Measurements from ENCODE around the gene ESYT3.

Gene ESYT3, protein sequence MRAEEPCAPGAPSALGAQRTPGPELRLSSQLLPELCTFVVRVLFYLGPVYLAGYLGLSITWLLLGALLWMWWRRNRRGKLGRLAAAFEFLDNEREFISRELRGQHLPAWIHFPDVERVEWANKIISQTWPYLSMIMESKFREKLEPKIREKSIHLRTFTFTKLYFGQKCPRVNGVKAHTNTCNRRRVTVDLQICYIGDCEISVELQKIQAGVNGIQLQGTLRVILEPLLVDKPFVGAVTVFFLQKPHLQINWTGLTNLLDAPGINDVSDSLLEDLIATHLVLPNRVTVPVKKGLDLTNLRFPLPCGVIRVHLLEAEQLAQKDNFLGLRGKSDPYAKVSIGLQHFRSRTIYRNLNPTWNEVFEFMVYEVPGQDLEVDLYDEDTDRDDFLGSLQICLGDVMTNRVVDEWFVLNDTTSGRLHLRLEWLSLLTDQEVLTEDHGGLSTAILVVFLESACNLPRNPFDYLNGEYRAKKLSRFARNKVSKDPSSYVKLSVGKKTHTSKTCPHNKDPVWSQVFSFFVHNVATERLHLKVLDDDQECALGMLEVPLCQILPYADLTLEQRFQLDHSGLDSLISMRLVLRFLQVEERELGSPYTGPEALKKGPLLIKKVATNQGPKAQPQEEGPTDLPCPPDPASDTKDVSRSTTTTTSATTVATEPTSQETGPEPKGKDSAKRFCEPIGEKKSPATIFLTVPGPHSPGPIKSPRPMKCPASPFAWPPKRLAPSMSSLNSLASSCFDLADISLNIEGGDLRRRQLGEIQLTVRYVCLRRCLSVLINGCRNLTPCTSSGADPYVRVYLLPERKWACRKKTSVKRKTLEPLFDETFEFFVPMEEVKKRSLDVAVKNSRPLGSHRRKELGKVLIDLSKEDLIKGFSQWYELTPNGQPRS

DNA sequence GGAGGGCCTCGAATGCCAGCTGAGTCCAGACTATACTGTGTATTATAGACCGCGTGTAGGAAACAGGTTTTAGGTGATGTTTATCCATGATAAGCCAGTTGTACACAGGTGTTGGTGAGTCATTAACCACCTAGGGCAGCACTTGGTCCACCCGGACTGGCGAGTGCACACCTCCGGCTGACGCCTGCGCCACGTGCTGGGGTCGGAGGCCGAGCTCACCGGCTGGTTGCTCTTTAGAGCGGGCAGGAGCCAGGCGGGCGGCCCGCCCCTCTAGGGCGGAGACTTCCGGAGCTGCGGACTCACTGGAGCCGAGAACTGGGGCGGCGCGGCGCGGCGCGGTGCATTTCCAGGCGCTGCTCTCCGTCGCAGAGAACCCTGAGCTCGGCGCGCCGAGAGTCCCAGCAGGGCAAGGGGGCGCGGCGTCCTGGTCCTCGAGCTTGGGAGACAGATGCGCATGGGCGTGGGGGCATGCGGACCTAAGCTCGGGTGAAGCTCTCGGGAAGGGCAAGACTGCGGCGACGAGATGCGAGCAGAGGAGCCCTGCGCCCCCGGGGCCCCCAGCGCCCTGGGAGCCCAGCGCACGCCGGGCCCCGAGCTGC is at the start of gene ESYT3:
TSS of gene ESYT3 (plus strand) at position 341 of the 599 bp plus-strand sequence. CDS start at position 524, 183 bp downstream.
- DNase-seq = no peak

DNA sequence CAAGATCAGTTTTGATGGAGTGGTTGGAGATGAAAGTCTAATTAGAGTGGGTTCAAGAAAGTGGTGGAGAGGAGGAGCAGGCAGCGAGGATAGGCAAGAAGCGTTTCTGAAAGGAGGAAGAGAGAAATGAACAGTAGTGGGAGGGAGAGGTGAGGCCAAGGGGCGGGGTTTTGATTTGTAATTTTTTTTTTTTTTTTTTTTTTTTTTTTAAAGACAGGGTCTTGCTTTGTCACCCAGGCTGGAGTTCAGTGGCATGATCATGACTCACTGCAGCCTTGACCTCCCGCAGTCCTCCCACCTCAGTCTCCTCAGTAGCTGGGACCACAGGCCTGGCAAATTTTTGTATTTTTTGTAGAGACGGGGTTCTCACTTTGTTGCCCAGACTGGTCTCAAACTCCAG is 49.4 kb upstream of the ESYT3 start:
- DNase-seq = no peak

DNA sequence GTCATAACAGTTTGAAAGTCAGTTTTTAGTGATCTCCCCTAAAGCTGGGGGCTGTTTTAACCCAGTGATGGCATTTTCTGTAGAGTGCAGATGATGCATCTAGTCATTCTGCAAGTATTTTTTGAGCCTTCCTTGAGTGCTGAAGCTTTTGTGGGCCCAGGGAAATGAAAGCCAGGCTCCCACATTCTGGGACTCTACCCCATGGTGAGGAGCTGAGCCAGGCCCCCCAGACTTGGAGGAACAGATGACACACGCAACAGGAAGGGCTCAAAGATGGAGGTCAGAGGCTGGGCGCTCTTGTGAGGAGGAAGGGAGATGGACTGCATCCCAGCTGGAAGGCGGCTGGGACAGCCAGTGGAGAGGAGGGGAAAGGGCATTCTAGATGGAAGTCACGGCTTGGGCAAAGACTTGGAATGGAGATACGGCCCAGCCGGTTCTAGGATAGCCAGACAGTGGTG is 45.2 kb upstream of the ESYT3 start:
- DNase-seq = no peak

DNA sequence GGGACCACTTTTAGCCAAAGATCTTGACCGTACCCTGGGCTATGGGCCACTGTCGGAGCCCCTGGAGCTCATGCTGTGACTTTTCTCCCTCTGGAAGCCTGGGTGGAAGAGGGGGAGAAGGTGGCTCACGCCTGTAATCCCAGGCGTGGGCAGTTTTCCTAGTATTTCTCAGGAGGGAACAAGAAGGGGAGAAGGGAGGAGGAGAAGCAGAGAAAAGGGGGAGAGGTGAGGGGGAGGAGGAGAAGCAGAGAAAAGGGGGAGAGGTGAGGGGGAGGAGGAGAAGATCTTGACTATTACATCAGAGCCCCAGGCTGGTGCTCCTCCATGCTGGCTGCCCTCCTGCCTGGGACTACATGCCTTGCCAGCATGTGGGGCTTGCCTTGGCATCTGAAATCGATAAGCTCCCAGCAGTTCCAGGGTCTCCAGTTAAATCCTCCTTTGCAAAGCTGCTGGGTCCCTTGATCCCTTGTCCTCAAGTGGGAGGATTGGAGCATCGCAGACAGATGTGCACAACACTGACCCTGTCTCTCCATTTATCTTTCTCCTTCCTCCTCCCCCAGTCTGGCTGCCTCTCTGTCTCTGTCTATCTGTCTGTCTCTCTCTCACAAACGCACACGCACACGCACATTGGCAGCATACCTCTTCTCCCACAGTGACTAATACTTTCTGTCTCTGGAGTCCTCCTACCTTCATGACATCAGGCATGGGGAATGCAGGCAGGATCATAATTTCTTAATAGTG is 44.4 kb upstream of the ESYT3 start:
- DNase-seq = no peak

DNA sequence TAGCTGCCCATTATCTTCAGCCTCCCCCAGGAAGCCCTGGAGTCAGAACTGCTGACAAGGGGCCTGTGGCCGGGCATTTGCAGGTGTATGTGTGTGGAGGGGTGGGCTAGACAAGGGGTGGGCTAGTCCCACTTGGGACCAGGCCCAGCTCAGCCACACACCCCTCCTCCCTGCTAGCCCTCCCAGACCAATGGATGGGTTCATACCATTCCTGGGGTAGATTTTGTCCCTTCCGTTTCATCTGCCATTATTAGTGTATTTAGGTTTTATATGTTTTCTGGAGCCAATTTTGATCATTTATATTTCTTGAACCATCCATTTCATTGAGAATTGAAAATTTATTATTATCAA is 43.9 kb upstream of the ESYT3 start:
- DNase-seq = no peak

DNA sequence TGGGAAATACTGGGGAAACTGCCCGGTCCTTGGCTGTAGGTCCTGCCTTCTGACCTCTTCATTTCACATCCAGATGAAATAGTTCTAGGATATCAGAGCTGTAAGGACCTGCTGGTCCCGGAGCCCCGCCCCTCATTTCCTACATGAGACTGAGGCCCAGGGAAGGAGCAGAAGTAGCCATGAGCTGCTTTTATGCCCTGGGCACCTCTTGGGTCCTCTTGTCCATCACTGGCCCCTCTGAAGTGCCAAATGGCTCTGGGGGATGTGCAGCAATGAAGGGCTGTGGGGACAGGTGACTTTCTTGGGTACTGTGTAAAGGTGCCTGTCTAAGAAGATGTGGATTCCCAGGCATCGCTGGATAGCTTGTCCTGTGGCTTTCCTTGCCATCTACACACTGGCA is 40.3 kb upstream of the ESYT3 start:
- no peak for DNase-seq

DNA sequence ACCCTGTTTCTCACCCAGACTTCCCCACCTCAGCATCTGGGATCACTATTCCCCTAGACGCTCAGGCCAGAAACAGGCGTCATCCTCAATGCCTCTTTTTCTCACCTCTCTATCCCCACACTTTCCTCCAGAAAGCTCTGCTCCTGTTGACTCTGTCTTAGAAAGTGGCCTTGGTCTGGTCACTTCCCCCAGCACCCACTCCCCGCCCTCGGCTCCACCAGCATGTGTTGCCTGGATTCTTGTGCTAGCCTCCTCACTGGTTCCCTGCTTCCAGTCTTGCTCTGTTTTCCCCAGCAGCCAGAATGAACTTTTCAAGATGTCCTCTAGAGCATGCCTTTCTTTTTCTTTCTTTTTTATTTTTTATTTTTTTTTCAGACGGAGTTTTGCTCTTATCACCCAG is 39.7 kb upstream of the ESYT3 start:
- DNase-seq = no peak

DNA sequence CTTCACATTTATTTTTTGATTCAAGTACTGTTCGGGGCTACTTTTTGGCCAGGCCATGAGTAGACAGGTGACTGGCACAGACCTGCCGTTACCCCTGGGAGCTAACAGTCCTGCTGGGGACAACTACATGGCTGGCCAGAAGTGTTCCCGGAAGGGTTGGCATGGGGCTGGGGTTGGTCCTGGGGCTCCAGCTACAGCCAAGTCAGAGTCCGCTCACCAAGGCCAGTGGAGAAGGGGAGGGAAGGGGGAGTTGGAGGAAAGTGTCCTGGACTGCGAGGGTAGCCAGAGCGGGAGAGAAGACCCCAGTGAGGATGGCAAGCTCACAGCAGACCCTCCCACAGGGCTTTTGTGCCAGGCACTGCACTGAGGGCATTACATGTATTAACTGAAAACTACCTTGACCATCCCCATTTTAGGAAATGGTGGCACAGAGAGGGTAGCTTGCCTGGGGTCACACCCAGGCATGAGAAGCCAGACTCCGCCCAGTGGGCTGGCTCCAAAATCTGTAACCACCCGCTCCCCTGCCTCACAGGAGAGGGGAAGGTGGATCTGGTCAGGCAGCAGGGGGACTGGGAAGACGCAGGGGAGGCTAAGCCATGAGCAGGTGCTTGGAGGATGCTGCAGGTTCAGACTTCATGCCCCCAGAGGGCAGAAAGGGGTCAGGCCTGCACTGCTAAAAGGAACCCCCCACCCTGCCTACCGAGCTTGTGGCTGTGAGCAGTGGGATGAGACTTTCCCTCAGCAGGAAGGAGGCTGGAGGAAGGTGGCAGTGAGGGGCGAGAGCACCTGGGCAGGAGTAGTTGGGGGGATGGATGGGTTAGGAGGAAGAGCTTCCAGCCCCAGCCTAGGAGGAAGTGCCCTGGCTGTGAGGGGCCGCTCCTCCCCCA is 38.3 kb upstream of the ESYT3 start:
- no peak for DNase-seq

DNA sequence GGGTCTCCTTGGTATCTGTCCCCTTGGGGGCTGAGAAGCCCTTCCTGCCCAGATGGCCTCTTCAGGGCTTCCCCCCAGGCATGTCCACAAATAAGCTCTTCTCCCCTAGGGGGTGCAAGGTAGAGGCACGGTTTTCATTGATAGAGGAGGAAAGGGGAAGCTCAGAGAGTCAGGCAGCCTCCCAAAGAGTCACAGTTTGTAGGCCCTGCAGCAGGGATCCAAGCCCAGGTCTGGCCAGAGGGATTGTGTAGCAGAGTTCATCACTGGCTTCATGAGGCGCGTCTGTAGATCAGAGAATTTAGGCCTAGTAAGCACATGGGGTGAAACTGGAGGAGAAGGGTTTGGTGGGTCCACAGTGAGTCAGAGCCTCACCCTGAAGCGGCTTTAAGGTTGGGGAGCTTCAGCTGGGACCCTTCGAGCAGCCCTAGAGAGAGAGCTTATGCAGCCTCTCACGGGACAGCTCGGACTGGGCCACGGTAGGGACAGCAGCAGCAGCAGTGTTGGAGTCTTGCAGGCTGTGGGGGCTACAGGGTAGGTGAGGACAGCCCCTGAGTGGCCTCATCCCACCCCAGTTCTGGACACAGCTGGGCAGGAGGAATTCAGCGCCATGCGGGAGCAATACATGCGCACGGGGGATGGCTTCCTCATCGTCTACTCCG is 37.5 kb upstream of the ESYT3 start:
- no peak for DNase-seq

DNA sequence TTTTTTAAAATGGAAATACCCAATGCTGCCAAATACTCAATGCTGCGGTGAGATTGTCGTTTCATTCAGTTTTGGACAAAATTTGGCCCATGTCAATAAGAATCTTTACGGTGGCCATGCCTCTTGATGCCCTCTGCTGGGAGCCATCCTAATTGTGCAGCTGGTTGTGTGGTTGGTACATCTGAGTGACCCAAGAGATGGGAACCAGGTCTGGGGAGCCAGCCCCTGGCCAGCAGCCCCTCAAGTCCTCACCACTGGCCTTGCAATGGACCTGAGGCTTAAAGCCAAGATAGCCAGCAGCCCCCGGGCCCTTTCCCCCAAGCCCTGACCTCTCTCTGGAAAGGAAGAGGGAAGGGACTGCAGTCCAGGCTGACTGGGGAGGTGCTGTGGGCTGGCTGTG is 36.4 kb upstream of the ESYT3 start:
- no peak for DNase-seq

DNA sequence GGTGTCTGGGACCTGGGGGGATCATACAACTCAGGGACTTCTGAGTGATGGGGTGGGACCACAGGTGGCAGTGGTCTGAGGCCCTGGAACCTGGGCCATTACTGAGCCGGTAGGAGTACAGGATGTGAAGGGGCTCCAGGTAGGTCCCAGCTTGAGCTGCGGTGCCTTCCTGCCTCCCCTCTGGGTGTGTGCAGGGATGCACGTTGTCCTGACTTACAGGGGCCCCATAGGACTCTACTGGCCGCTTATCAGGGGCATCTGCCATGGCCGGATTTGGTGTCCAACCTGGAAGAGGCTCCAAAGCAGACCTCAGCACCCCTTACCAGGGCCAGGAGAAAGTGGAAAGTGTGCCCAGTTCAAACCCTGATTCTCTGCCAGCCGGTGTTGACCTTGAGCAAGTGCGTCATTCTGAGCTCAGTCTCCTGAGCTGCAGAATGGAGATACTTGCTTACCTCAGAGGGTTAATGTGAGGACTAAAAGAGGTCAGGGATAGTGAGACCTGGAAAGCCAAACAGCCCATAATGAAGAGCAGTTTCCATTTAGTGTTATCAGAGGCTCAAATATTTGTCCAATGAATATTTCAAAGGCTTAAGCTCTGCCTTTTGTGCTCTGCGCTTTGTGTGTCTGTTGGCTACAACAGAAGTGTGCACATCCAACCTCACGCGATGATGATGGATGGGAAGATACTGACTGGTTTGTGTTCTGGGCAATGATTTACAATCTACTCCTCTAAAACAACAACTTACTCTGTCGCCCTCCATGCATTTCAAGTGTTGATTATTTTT is 35.4 kb upstream of the ESYT3 start:
- DNase-seq = no peak

DNA sequence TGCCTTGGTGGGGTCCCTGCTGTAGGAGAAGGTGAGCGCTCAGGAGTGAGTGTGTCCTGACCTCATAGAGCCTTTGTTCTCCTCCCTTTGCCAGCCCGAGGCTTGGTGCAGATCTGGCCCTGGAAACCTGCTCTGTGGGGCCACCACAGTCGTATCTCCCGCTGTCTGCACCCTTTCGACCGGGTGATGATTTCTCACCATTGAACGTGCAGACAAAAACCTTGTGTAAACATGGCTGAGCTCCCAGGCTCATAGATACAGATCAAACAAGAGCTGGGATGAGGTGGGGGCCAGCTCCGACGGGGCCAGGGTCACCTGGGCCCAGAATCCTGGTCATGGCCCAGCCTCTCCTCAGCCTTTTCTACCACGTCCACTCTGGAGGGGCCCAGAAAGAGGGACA is 34.6 kb upstream of the ESYT3 start:
- no peak for DNase-seq

DNA sequence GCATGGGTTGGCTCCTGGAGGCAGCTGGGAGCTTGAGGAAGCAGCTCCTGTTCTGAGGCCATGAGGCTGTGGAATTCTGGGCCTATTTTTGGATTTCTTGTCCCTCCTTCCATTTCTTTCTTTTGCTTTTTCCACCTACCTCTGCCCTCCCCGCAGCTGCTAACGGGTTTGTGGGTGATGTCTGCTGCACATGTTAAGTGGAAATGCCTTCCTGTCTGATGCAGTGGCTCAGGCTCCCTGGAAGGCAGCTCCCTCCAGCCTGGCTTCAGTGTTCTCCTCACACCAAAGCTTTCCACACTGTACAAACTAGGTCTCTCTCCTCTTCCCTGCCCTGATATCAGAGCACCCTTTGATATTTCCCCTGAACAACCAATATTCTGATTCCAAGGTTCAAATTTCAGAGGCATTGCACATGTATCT is 33.8 kb upstream of the ESYT3 start:
- no peak for DNase-seq

DNA sequence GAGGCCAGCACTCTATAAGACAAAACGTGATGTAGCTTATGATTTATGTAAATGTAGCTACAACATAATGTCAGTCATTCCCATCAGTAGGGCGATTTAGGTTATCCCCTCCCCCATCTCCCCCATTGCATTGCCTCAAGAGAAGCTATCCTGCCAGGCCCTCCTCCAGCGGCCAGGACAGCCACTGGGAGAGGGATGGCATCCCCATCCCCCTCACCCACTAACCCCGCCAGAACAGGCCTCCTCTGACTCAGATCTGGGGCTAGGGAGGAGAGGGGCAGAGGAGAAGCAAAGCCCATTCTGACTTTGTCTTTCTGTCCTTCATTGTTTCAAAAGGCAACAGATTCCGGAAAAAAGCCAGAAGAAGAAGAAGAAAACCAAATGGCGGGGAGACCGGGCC is 32.6 kb upstream of the ESYT3 start:
- no peak for DNase-seq

DNA sequence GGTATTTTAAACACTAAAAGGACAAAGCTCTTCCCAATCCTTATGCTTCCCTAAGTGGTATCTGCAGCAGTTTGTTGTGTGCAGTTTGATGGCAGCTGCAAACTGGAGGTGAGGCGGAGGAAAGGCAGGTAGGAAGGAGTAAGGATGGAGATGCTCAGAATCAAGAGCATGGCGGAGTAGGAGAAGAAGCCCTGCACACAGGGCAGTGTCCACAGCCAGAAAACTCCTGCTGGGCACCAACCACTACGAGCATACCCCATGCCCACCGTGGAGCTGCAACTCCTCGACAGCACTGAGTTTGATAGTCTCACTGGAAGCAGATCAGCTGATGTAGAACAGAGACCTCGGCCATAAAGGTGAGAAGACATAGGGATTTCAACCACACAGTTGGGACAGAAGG is 30.3 kb upstream of the ESYT3 start:
- no peak for DNase-seq

DNA sequence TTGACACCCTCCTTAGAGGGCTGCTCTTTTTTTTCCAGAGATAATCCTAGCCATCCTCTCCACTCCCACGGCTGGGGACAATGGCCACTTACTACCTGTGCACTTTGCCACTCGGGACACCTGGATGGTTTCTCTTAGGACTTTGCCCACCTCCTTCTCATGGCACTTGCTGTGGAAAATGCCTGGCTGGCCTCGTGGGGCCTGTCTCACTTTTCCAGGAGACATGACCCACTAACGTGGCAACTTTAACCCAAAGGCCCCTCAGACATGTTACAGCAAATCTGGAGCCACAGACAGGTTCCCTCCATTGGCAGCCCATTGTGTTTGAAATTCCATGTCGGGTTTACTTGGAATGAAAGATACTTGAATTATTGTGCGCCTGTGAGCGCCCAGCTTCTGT is 29.4 kb upstream of the ESYT3 start:
- DNase-seq = no peak

DNA sequence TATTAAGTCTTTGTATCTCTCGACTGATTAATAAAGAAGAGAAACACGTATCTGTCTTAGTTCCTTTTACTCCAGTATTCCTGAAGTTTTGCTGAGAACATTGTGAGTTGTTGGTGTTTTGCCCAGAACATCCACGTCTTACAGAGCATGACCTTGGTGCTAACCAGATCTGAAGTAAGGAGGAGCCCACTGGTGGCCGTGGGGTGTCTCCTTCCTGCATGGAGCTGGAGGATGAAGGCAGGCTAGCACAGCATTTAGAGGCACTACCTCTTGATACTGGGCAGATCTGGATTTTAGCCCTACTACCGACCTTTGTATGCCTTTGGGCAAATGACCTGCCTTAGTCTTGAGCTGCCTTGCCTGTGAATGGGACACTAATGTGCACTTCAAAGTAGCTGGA is 28.9 kb upstream of the ESYT3 start:
- no peak for DNase-seq

DNA sequence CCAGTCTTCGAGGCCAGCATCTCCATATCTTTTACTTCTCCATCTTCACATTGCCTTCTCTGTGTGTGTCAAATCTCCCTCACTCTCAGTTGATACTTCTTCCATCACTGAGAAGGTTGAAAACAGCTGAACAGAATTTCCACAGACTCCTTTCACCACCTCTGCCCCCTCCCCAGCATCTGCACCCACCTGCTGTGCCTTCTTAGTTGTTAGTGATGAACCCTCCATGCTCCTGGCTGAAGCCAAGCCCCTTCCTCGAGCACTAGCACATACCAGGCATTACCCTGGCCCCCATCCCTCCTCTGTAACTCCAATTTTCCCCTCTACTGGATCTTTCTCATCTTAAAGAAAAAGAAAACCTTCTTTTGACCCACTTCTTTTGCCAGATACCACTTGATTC is 27.8 kb upstream of the ESYT3 start:
- DNase-seq = no peak

DNA sequence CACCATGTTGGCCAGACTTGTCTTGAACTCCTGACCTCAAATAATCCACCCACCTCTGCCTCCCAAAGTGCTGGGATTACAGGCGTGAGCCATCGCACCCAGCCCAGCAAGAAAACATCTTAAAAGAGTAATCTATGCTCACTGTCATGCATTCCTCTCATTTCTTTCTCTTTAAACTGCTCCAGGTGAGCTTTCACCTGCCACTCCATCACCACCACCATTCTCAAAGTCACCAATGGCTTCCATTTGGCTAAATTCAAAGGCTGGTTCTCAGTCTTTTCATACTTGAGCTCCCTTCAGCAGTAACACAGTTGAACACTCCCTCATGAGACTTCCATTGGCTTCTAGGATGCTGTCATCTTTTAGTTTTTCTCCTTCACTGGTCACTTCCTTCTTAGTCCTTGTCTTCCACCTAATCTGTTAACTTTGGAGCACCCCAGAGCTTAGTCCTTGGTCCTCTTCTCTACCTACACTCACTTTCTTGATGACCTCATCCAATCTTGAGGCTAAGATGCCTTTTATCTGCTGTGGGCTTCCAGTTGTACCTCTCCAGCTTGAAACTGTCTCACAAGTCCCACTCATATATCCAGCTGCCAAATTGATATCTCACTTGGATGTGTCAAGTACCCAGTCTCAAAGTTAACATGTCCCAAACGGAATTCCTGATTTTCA is 27.0 kb upstream of the ESYT3 start:
- no peak for DNase-seq

All from NCI-H1436 treated with DMSO at 0.1 percent for 48 hours (cell line).